GM12801 (cell line): ENCODE measurements around the gene GOLGA3.

Experiments
- TF ChIP-seq, protein P1 (sequence below): IDR thresholded peaks from one replicate; pipeline ENCODE4 v1.5.1; 2011; ENCODE audit warnings: control low read depth; ENCODE audit not compliant: insufficient read length; ENCODE audit errors: extremely low read depth

Gene GOLGA3

DNA sequence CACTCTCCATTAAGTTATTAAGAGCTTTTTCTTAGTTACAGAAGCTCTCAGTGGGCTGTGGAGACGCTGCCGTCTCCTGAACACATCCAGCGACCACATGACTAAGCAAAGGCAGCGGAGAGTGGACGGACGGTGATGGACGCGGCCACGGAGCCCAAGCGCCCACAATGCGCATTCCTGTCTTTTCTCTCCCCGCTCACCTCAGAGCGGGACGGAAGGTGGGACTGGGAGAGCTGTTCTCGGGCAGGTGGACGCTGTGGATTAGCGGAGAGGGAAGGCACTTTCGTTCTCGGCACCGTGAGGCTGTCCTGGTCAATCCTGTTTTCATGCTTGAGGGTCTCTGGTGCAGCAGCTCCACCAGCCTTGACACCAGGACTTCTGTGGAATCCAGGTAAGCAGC is 64.4 kb downstream of the GOLGA3 start:
- TF ChIP-seq, protein P1, sequence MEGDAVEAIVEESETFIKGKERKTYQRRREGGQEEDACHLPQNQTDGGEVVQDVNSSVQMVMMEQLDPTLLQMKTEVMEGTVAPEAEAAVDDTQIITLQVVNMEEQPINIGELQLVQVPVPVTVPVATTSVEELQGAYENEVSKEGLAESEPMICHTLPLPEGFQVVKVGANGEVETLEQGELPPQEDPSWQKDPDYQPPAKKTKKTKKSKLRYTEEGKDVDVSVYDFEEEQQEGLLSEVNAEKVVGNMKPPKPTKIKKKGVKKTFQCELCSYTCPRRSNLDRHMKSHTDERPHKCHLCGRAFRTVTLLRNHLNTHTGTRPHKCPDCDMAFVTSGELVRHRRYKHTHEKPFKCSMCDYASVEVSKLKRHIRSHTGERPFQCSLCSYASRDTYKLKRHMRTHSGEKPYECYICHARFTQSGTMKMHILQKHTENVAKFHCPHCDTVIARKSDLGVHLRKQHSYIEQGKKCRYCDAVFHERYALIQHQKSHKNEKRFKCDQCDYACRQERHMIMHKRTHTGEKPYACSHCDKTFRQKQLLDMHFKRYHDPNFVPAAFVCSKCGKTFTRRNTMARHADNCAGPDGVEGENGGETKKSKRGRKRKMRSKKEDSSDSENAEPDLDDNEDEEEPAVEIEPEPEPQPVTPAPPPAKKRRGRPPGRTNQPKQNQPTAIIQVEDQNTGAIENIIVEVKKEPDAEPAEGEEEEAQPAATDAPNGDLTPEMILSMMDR, result no peak

DNA sequence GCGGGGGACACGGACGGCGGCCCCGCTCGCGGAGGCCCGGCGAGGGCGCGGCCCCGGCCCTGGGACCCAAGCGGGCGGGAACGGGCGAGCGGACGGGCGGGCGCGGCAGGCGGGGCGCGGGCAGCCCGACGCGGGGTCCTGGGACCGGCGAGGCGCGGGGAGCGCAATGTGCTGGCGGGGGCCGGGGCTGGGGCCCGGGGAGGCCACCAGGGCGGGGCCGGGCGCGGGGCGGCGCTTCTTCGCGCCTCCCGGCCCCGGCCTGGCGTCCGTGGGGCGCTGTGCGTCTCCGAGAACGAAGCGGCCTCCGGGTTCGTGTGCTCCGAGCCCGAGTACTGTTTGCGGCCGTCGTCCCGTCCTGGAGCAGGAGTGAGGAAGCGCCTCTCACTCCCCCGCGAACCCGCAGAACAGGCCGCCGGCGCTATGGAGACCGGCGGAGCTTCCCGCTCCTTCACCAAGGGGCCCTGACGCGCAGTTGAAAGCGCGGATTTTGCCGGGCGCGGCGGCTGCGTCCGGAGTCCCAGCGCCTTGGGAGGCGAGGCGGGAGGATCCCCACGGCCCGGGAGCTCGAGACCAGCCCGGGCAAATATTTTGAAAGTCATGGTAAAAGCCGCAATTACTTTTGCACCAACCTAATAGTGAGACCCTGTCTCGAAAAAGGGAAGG is 66.6 kb downstream of the GOLGA3 start:
- TF ChIP-seq, protein P1, result no peak

DNA sequence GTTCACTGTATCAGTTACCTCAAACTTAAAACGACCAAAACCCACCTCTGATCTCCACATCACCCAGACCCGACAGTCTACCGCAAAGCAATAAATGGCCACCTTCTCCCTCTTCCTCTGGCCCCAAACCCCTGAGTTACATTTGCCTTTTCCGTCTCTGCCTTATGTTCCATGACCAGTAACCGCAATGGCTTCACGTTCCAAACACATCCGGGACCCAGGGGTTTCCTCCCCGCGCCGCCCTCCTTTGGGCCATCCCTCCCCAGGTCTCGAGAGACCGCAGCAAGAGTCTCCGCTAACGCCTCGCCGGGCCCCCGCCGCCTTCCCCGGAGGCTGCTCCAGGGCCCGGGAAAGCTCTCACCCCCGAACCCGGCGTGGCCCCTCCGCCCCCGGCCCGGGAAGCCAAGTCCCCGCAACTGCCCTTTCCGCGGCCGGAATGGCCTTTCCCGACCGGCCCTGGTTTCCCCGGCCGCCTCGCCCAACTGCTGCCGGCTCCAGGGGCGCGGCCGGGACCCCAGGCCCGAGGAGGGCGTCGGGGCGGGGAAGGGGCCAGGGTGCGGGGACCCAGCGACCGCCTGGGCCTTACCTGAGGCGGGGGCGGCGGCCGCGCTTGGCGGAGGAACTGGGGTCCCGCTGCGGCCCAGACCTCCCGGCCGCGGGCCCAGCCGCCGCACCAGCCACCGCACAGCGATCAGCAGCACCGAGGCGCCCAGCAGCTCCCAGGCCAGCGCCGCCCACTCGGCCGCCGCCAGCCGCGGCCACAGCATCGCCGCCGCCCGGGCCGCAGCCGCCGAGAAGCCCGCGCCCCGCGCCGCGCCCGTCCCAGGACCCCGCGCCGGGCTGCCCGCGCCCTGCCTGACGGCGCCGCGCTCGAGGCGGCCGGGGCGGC is 67.4 kb downstream of the GOLGA3 start, which contains the start of gene ANKLE2:
ANKLE2 (minus strand) TSS at position 801 of the 889 bp plus-strand sequence; CDS start at position 767, 34 bp downstream.
- TF ChIP-seq, protein P1, result no peak

DNA sequence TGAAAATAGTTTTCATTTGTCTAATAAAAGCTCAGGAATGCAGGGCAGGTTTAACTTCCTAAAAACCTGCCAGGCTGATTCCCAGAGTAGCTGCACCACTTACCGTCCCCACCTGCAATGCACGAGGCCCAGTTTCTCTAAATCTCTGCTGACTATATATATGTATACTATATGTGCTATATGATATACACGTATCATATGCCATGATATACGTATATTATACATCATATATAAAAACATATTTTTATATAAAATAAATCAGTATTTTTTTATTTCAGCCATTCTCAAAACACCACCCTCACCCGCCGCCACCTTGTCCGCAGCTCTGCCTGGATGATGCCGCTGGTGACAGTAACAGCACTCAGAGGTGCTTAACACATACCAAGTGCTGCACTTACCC is 69.3 kb downstream of the GOLGA3 start:
- TF ChIP-seq, protein P1, result no peak

DNA sequence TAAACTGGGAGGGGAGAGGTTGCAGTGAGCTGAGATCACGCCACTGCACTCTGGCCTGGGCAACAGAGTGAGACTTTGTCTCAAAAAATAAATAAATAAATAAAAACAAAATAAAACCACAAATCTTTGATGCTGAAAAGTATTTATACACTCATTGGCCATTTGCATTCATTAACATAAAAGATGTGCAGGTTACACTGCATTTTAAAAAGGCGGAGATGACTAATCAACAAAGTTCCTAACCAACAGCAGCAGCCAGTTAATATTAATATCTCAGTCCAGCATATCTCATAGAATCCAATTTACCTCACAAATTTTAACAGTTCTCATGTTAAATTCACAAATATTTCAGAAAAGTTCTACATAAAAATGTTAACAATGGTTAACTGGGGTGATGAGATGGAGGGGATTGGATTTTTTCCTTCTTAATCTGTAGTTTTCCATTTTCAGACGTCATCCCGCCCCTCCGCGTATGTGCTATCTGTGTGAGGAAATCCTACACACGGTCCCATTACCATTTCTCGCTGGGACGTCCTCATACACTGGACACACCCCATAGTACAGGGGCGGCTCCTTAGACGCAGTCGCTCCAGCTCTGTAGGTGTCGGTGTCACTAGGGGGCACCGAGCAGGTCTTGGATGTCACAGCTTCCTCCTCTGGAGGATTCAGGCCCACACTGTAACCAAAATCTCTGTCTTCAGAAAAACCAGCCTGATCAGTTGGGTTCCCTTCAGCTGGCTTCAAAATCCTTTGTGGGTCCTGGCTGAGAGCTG is 74.3 kb downstream of the GOLGA3 start:
- TF ChIP-seq, protein P1, result no peak

DNA sequence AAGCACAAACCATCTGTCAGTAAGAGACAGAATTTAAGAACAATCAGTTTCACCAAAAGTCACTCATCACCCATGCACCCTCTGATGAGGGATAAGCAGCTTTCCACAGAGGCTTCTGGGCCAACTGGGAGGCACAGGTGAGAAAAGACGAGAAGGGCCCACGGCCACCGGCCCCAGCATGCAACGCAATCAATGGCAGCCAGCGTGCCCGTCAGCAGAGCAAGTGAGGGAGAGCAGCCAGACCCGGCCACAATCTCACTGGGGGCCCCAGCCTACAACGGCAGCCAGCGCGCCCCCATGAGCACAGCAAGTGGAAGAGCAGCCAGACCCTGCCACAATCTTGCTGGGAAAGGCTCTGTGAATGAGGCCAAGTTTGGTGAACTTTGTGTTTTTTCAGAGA is 80.3 kb downstream of the GOLGA3 start:
- TF ChIP-seq, protein P1, result no peak

DNA sequence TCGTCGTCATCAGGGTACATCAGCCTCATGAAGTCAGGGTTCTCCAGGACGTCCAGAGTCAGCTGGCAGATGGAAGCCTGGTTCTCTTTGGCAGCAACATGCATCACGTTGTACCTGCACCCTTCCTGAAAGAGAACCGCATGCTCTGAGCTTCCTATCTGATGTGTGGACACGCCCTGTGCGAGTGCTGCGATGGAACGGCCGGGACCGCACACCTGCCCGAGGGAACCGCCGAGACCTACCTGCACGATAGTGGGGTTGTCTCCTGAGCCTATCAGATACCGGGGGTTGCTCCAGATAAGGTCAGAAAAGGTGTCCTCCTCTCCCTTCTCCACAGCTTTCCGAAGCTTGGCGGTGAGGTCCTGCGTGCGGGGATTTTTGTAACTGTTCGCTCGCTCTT is 80.8 kb downstream of the GOLGA3 start:
- TF ChIP-seq, protein P1, result no peak
